HG03159 (cell line): ENCODE results near the gene NTM.

ENCODE experiments used
- ATAC-seq: cut with Tn5 transposase; IDR thresholded peaks from one replicate; pipeline ENCODE4 v1.9.1; 2021; ENCODE audit warnings: mild to moderate bottlenecking, moderate library complexity; ENCODE audit not compliant: unreplicated experiment

NTM gene

DNA sequence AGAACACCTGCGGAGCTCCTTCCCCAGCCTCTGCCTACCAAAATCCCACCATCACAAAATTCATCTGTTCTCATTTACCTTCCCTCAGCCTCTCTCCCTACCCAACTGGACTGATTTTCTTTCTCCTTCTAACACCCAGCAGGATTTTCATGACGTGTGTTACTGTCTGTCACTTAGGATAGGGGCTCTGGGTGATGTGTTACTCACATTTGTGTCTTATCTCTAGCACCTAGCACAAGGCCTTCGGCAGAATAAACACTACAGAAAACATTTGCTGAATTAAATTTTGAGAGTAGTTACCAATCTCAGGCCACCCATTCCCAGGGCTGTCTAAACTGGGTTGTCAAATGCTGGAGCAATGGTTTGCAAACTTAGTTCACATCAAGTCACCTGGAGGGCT lies 88.0 kb downstream of the NTM start:
- no peak for ATAC-seq

DNA sequence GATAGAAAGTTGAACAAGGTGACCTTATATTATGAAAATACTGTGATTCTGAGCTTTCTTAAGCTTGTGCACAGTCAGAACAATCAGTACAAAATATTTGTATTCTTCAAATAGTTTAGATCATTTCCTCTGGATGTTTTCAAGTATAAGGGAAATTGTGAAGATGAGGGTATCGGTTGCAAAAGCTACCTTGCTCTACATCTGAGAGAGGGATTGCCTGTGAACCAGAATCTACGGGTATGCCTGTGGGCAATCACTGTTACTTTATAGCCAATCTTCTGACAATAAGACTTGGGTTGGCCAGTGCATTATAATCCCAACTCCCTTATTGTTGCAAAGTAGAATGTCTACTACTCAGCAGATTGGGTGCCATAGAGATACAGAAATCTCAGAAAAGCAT lies 90.5 kb downstream of the NTM start:
- no peak for ATAC-seq

DNA sequence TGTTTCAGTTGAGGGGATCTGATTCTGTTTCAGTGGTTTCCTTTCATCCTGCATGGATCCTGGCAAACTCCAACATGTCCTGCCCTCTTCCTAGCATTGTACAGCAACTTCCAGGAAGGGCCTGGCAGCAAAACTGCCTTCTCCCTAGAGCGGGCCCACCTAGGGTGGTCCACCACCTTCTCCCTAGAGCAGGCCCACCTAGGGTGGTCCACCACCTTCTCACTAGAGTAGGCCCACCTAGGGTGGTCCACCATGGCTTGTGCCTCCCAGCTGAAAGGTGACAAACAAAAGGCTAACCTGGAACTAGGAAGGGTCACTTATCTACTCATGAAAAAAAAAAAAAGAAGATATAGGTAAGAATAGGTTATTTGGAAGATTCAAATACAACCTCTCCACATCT lies 92.2 kb downstream of the NTM start:
- no peak for ATAC-seq

DNA sequence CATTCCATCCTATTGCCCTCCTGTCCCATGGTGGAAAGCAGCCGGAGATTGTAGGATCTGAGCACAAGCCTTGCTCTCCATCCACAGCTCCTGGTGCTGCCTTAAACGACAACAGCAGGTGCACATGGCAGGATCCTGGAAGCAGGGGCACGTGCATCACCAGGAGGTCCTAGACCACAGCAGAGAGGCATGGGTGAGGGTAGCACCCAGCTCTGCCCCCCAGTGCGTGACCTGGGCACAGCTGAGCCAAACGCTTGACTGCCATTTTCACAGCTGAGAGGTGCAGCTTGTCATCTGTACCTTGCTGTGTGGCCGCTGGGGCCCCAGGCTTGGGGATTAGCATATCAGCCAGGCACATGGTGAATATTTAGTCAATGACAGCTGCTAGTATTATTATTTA lies 92.7 kb downstream of the NTM start:
- ATAC-seq: no peak

DNA sequence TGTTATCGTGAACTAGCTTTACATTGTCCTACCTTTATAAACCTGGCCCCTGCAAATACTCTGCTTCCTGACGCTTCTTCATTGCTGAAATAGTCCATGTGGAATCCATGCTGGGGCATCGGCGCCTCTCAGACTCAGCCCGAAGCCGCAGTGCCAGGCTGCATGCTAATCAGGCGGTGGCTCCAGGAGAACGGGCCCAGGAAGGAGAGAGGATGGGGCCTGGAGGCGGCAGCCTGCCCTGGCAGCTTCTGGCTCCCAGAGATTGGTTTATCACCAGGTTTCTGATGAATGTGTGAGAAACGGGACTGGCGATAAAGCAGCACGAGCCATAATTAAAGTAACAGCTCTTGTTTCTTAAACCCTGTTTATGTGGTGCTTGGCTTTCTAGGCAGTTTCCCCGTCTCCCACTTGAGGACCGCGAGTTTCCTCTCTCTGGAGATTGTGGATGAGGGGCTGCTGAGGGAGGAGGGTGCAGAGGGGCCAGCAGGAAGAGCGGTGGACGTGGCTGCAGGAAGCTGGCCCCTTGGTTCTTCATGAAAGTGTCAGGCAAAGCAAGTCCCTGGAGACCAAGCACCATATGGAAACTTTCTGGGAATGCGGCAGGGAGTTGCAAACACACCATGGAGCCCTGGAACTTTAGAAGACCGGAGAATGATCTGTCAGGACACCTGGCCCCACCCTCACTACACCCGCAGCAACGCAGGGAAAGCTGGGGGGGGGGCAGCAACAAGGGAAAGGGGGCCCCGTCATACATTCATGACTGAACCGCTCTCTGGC lies 93.4 kb downstream of the NTM start:
- no peak for ATAC-seq

DNA sequence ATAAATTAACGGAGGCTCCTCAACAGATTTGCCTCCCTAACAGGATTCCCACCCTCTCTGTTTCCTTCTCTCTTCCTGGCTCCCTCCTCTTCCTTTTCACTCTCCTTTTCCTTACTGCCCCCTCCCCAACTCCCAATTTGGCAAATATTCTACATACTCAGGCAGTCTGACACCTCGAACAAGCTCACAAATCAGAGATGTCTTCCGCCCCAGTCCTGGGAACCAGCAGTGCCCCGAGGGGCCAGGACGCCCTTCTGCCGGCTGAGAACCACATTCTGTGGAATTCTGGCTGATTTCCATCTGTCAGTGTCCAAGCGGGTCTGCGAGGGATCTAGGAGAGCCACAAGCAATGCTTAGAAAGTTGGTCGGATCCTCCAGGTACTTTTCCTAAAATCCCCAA lies 94.0 kb downstream of the NTM start:
- no peak for ATAC-seq

DNA sequence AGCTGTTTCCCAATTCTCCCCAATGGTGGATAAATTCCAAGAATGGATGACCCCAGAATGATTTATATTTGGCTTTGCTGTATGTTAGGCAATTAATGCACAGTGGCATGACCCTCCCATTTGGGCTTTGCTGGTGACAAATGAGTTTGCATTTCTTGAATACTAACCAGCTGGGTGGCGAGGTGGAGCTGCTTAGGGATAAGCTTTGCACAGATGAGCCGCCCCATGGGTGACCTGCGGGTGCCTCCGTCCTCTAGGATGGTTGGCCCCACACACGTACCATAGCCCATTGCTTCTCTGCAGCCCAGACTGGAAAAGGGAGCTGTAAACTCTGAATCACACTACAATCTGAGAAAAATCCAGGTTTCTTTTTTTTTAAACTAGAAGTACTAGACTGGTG lies 94.6 kb downstream of the NTM start:
- no peak for ATAC-seq

DNA sequence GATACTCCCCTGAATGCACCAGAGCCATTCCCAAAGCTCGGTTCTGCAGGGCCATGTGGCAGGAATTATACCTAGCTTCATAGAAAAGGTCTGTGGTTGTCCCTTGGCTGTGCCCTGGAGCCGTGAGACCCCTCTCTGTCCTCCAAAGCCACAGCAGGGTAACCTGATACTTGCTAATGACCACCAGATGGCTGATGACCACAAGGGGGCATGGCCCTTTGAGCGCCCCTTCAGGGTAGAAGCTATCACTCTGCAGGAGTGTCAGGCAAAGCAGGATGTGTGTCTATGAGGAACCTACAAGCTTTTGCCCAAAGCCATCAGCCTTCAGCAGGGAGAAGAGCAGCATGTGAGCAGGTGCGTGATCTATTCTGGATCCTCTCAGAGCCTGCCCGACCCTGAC lies 95.3 kb downstream of the NTM start:
- ATAC-seq: no peak

DNA sequence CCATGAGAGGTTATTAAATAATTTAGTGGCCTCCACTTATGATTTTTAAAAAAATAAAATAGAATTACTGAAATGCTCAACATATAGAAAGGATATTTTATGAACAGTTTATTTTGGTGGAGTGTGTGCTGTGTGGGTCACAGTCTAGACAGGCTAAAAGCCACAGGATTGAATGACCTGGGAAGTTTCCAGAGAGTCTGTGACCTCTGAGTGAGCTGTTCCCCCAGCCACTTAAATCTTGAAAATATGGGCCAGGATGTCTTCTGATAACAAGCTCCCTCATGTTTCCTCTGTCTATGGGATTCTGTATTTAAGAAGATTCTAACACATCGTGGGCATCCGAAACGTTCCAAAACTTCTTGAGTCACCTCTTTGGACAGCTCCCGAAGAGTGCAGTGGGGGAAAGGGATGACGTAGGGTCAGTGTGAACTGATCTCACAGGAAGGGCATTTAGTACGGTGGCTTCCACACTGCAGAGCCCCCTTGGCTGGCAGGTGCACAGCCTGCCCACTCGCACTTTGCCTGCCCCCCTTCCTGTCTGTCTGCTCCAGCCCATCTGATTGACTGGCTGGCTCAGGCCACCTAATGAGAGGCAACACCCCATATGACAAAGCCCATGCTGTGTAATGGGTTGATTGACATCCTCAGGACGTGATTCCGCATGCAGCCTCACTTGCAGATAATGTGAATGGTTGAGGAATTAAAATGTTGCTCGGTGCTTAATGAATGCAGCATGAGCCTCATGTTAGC lies 97.4 kb downstream of the NTM start:
- ATAC-seq: no peak

DNA sequence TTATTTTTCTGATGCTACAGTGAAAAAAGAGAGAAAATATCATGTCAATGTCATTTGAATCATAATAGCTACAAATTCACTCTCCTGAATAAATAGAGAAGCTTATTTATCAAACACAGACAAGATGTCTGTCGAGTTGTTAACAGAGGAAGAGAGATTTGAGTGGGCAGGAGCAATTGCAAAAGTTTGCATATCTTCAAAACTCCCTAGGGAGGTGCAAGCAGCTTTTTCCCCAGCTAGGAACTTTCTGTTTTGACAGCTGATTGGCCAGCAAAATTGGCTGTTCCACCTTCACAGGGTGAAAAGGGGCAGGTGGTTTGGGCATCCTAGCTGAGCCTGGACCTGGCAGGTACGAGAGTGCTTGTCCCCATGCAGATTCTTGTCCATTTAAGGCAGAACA lies 98.2 kb downstream of the NTM start:
- no peak for ATAC-seq

DNA sequence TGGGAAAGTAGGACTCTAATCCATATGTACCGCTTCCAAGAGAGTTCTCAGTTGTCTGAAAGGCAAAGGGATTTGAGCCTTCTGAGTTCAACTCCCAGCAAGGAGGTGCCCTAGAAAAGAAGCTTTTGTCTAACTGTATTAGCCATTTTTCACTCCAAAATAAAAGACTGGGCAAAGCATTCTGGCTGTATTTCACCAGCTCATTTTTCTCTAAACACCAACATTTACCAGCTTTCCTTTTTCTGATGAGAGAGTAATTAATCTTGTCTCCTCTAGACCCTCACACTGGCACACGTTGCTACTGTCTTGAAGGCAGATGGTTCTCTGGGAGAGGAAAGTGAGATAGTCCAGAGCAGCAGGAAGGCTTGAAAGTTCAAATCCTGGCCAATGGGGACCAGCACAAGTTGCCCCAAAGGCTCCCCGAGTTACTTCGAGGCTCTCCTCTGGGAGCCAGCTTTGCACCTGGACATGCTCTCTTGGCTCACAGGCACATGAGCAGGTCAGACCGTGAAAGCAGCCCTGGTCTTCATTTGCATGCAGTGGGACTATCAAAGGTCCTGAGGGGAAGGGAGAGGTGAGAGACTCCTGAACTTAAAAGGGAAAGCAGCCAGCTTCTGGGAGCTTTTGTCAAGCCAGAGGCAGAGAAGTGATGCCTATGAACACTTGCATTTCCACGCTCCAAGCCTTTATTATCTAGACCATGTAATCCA lies 100.0 kb downstream of the NTM start:
- no peak for ATAC-seq

DNA sequence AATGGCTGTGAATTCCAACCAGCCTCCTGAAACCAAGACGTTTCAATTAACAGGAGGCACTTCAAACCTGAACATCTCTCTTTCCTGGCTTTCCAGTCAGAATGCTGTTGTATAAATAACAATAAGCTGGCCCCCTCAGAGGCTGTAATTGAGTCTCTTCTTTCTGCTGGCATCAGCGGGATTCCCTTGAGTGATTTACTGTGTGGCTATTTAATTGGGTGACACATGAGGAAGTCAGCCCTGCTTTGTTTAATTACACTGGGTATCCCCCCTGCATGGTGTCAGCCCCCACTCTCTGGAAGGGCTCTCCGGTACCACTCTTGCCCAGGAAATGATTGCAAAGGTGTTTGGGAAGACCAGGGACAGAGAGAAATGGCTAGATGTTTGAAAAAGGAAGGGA lies 101.6 kb downstream of the NTM start:
- ATAC-seq: no peak

DNA sequence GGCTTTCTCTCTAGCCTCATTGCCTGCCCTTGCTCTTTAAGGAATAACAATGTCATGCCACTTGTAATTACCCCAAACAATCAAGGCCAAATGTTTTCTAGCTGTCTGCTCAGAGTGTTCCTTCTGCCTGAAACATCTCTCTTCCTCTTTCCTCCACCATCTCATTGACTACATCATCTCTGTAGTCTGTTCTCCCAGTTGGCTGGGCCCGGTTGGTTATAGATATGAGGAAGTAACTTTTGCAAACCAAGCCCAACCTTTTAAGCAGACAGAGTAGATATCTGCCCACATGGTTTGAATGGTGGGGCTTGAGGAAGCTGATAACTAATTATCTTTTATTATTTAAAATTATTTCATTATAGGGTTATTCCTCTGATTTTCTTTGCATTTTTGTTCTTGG lies 104.5 kb downstream of the NTM start:
- ATAC-seq: peak; percentile 61

DNA sequence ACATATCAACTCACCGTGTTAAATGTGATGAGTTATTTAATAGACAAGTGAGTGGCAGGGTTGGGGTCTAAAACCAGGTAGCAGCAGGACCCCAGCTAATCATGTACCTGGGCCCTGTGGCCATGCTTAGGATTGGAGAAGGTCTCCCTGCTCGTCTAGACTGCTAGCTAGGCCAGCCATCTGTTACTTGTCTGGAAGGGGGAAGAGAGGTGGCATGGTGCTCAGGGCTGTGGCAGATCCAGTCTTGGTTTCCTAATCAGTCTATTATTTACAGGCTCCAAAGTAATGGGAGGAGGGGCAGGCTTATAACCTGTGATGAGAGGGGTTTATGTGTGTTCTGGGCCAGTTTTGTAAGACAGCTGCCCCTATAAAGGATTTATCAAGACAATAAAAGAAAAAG lies 105.9 kb downstream of the NTM start:
- ATAC-seq: no peak

DNA sequence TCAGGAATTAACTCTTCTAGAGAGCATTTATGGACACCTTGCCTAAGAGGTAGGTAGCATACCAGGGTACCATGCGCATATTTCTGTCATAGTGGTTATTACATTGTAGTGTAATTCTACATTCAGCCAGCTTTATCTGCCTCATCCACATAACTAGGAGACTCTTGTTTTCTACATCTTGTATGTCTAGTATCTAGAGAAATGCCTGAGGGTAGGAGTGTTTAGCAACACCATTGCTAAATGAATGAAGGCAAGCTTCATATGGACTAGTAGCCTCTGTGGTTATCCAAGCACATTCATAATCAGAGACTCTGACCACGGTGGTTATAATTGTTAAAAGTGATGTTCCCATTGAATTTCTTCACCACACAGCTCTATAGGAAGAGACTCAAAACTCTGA lies 107.9 kb downstream of the NTM start:
- no peak for ATAC-seq

DNA sequence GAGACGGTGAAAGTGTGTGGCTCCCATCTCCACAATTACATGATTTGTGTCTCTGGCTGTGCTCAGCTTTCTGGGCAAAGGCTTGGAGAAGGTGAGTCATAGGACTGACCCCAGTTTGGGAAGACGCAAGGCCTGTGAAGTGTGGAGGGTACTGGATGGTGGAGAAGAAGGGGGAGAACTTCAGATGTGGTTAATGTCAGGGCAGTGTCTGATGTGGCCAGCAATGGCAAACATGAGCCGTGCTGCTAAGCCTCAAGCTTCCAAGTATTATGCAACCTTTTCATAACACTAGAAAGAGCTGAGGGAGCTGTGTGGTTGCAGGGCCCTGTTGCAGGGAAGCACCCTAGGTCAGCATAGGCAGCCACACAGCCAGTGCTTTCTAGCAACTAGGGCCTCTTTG lies 110.9 kb downstream of the NTM start:
- ATAC-seq: no peak

DNA sequence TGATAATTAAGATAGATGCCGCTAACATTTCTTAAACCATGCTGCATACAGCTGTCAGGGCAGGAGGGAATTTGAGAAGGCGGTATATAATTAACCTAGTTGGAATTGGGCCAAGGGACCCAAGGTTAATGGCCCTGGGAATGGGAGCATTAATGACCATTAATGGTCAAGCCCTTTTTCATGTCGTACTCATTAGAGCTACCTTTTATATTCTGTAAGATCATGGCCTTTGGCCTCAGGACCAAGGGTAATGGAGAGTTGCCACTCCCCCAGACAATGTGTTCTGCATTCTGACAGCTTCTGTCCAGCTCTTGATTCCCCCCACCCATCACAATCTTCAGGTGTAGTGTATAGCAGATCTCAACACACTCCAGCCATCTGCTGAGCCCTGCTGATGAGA lies 111.6 kb downstream of the NTM start:
- no peak for ATAC-seq

DNA sequence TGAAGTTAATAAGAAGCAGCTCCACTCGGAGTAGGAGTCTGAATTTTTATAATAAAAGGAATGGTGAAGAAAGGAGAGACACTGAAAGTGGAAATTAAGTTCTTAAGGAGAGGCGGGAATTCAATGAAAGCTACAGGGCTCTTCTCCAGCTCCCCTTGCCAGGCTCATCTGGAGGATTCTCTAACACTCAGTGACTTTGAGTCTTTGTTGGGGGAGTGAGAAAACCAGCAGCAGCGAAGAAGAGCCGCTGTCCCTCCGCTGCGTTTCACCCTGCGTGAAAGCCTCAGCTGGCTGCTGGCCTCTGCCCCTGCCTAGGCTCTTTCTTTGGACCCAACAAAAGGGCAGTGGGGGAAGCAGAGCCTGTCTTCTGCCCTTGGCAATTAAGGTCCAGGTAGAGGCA lies 113.0 kb downstream of the NTM start:
- ATAC-seq: no peak

DNA sequence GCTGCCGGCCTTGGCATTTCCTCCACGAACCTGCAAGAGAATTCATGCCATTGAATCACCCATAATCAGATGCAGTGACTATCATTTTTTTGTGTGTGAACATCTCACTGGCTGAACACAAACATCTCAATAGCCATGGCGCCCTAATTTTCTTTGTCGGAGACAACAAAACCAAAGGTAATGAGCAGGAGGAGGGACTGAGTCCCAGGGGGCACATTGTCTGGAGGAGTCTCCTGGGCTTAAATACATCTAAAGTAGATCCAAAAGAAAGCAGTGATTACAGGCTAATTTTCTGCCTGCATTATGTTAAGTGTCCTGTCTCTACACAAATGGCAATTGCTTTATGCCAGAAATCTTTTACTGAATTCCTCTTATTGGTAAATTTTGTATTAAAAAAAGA lies 113.5 kb downstream of the NTM start:
- no peak for ATAC-seq

DNA sequence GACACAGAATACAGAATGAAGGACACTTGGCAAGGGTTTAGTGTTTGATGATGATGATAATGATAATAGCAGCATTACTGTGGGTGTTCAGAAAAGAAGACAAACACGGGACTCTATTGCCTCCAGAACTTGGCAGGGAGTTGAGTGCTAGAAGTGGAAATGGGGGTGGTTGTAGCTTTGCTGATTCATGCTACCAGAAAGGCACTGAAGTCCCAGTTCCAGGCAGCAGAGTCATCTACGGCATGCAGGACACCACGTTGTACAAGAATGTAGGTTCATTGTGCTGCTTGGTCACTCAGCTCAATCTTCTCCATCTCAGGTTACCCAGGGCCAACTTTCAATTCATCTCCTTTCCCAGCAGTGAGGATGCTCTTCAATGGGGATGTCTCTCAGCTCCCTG lies 115.7 kb downstream of the NTM start:
- no peak for ATAC-seq

DNA sequence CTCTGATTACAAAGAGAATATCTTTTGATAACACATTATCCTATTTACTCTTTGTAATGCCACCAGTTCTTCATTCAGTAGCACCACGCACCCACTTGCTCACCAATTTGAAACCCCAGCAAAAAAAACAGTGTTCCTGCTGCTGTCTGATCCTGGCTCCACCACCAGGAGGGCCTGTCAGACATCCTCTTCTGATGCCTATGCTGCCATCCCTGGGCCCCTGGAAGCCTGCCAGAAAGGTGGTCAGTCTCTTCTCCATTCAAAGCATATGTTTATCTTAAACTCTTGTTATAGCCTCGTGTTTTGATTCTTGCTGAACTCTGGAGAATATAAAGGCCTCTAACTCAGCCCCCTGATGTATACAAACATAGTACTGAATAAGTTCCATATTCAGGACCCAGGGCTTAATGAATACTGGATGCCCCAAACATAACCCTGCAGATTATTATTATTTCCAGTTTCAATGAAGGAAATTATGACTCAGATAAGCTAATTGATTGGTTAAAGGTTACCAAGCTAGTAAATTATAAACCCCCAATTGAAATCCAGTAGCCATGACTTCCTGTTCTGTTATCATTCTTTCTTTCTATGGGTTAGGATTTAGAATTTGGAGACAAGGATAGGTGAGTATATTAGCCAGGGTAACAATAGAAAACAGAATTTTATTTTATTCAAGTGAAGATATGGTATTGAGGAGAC lies 116.7 kb downstream of the NTM start:
- ATAC-seq: no peak
